ENCODE data around the gene FAM76A.

- no peak for TF ChIP-seq CTCF (IDR thresholded peaks at IDR 0.05)
- no peak for TF ChIP-seq POLR2A (IDR thresholded peaks at IDR 0.05)
Measured at GRCh38 chr1:27725374-27726172, at the start of gene FAM76A.

All from lower leg skin (tissue), 3 donors.